ENCODE results near the gene PHC2.
A peak's percentile ranks its signal among the peaks of the same experiment; 100 is the strongest.

The PHC2 gene

GRCh38 chr1:33287317-33287716, 143.6 kb downstream of the PHC2 start:
- no peak for DNase-seq

- no peak for DNase-seq
Measured at GRCh38 chr1:33286451-33287185, 144.3 kb downstream of the PHC2 start.

GRCh38 chr1:33284049-33284448, 146.8 kb downstream of the PHC2 start:
- DNase-seq: no peak

- DNase-seq: peak; percentile 13
Measured at GRCh38 chr1:33282791-33283190, 148.1 kb downstream of the PHC2 start.

- DNase-seq: no peak
Measured at GRCh38 chr1:33281554-33282303, 149.2 kb downstream of the PHC2 start.

- DNase-seq: no peak
Measured at GRCh38 chr1:33280091-33280661, 150.7 kb downstream of the PHC2 start.

- no peak for DNase-seq
Measured at GRCh38 chr1:33277488-33278084, 153.3 kb downstream of the PHC2 start.

- no peak for DNase-seq
Measured at GRCh38 chr1:33276573-33277298, 154.2 kb downstream of the PHC2 start.

GRCh38 chr1:33275706-33276572, 155.0 kb downstream of the PHC2 start:
- no peak for DNase-seq

- no peak for DNase-seq
Measured at GRCh38 chr1:33275195-33275594, 155.7 kb downstream of the PHC2 start.

GRCh38 chr1:33274446-33274845, 156.4 kb downstream of the PHC2 start:
- DNase-seq: no peak

- no peak for DNase-seq
Measured at GRCh38 chr1:33273961-33274371, 156.9 kb downstream of the PHC2 start.

Data from suppressor macrophage treated with lipopolysaccharide for 4 hours (primary cell).